GM21390 (cell line): ENCODE measurements around the gene CFAP100.

Experiments
- ATAC-seq: cut with Tn5 transposase; IDR thresholded peaks from one replicate; pipeline ENCODE4 v1.9.1; 2021; ENCODE audit not compliant: unreplicated experiment

Gene CFAP100

DNA sequence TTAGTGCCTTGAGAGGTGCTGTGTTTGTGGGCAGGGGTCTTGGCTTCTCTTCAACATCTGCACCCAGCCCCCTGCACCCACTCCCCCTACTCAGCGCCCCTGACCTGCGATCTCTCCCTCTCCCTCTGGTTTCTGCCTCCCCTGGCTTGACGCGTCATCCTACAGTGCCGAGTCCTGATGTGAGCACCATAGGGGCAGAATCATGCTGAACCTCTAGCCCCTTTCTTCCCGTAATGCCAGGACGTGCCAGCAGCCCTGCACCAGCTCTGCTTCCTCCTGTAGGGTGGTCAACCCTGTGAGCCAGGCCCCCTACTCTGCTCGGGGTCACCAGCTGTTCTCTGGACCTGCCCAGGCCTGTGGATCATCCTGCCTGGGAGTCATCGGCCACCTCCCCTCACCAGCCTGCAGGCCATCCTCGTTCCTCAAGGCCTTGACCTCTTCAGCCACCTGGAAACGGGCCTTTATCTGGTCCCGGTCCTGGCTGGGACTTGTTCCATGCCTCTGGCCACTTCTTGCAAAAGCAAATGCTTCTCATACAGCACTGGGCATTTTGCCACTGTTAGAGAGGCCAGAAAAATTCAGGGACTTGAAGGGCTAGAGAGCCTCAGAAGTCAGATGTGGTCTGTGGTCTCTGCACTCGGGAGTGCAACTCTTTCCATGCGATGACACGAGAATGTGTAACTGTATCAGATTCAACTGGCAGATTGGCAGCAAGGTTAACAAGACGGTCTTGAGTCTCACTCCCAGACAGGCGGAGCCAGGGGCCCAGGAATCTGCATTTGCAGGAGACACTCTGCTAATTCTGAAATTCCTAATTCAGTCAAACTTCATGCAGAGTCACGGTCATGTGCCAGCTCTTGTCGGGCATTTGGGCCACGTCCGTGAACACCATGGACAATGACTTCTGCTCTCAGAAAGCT, 20.8 kb upstream of the CFAP100 start:
- no peak for ATAC-seq

GRCh38 chr3:126375835-126376331, 18.8 kb upstream of the CFAP100 start:
- no peak for ATAC-seq

DNA sequence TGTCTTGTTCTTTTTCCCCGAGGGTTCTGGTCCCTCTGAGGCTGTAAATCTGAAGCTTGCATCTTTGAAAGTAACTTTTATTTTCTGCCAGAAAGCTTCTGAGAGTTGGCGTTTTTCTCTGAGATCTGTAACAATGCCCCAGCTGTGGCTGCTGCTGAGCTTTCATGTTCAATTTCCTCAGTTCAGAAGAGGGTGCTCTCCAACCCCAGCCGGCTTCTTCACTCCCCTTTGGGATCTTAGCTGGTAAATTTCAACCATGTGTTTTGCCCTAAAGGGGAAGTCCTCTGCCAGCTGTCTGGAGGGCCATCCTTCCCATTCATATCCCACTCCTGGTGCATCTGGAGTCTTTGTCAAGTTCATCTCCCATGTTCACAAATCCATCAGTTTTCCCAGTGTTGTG, 18.3 kb upstream of the CFAP100 start:
- ATAC-seq, result no peak

DNA sequence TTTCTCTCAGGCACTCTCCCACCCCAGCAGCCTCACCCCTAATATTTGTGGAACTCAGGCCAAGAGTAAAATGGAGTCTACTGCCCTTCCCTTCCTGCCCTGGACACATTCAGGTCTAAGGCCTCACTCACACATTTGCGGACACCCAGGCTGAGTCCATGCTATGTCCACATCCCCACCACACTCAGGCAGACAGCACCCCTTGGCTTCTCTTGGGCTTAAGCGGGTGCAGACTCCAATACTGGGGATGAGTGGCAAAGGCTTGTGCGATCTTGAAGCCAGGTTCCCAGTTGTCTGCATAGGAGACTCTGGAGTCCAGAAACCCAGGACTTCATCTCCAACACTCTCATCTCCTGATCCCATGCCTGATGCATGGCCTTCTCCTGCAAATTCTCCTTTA, 17.5 kb upstream of the CFAP100 start:
- no peak for ATAC-seq

DNA sequence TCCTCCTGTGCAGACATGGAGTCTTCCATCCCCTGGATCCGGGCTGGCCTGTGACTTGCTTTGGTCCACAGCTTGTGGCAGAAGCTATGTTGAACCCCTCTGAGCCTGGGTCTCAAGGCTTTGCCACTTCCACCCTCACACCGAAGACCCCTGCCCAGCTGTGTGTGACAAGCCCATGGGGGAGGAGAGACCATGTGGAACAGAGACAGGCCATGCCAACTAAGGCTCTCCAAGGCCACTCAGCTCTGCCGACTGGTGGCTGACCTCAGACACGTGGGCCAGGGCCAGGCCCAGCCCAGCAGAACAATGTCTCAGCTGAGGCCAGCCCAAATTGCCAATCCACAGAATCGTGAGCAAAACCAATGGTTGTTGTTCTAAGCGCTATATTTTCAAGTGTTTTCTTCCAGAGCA, 16.4 kb upstream of the CFAP100 start:
- ATAC-seq, result no peak

- no peak for ATAC-seq
Observed at GRCh38 chr3:126380011-126380768, 14.5 kb upstream of the CFAP100 start.

DNA sequence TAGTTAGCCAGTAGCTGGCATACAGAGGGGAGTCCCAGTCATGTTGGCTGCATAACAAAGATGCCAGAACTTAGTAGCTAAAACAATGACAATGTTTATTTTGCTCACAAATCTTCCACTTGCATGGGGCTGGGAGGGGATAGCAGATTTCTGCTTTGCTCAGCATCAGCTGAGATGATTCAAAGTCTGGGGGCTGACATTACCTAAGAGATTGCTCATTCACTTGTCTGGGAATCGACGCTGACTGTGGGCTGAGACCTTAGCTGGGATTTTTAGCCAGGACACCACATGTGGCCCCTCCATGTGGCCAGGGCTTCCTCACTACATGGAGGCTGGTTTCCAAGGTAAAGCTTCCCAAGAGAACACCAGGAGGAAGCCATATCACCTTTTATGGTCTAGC, 12.7 kb upstream of the CFAP100 start:
- ATAC-seq, result no peak

DNA sequence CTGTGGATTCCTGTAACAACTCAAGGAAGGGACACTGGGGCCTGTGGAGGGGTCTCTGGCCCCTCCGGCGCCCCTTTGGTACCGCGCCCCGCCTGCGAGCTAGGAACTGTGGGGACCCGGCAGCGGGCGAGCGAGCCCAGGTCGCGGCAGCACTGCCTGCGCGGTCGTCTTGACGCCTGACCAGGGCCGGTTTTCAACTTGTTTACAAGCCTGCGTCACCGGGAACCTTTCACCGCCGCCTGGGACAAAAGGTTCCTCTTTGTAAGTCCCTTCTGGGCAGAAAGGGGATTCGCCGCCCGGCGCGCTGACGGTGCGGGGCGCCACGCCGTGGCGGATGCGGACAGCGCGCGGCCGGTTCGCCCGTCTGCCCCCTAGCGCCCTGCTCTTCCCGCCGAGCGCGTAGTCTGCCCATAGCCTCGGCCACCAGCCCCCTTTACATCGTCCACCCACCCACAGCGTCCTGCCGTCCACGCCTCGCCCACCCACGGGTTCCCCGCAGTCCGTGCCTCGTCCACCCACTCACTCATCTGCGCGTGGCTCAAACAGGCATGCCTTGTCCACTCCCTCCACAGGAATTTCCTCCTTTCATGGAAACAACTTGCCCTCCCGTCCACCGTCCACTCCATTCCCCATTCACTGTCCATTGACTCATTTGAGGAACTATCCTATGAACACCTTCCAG, 5.5 kb upstream of the CFAP100 start:
- ATAC-seq, result peak; percentile 58

- ATAC-seq, result no peak
Observed at GRCh38 chr3:126389794-126390146, 4.9 kb upstream of the CFAP100 start.

DNA sequence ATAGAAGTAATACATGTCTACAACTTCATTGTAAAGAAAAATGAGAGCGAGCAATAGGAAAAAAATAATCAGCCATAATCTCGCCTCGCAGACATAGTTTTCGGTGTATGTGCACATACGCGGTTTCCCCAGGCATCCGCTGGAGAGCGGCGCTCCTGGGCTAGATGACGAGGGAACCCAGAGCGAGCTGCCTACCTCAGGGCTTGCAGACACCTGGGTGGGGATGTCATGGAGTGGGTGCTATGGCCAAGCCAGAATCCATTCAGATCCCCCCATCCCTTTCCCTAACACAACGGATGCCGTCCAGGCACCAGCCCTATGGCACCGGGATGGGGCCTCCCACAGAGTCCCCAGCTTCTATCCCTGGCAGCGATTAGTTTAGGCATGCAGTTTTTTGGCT, 4.5 kb upstream of the CFAP100 start:
- no peak for ATAC-seq

DNA sequence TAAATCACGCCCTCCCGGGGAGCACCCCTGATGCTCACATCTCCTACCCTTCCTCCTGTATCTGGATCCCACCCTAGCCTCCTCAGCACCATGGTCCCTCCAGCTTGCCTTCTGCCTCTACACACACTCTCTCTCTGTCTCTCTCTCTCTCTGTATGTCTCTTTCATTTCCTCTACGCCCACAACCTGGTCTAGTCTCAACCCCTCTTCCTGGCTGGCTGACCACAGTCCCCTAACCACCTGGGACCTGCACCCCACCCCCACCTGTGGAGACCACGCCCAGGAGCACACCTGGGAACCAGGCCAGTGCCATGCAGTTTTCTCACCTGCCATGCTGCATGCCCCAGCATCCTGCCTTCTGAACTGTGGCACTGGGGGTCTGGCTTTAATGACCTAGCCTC, 4.0 kb upstream of the CFAP100 start:
- no peak for ATAC-seq

GRCh38 chr3:126391631-126392030, 3.1 kb upstream of the CFAP100 start:
- ATAC-seq, result no peak

DNA sequence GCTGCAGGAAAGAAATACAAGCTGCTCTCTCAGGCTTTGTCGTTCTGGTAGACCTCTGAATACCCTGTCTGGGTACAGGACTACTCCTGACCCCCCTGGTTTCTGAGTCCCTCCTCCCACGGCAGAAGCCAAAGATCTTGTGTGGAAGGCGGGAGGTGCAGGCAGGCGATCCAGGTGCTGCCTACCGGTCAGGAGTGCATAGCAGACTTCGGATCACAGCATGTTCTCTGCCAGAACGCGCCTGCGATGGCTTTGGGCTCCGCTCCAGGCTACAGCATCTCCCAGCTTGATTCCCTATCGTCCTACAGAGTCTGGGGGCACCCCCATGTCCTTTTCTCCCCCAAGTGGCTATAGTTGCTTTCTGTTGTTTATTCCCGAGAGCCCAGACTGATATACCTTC, 2.5 kb upstream of the CFAP100 start:
- no peak for ATAC-seq

- no peak for ATAC-seq
Observed at GRCh38 chr3:126393563-126393962, 1.1 kb upstream of the CFAP100 start.

DNA sequence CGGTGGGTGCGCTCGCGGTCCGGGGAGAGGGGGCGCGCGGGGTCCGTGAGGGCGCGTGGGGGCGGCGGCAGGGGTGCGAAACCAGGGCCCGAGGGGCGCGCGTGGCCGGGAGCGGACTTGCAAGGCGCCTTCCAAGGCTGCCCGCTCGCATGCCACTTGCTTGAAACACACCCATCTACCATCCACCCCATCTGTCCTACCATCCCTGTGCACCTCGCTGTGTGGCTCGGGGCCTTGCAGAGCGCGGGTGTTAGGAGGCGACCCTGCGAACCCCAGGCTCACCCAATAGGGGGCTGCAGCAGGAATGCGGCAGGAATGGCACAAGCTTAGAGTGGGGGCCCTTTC, 240 bp downstream of the CFAP100 start:
- no peak for ATAC-seq

DNA sequence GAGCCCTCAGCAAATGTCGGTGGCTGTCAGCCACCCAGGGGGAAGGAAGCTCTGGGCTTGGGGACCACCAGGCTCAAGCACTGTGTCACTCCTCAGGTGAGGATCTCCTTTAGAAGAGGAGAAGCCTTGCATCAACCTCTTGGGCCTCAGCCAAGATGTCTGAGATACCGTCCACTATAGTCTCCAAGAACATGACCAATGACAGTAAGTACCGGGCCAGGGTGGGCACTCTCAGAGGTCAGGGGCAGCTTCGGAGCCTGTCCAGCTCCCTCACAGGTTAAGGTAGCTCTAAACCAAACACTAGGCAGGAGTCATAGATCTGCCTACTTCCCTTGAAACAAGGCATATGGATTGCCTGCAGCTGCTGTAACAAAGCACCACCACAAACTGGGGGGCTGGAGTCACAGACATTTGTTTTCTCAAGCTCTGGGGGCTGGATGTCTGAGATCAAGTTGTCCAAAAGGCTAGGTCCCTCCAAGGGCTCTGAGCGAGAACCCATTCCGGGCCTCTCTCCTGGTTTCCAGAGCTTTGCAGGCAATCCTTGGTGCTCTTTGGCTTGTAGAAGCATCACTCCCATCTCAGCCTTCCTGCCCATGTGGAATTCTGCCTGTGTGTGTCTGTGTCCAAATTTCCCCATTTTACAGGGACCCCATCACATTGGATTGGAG, 1.3 kb downstream of the CFAP100 start:
- ATAC-seq, result no peak

GRCh38 chr3:126396536-126396935, 1.8 kb downstream of the CFAP100 start:
- ATAC-seq, result no peak

GRCh38 chr3:126397610-126398422, 3.1 kb downstream of the CFAP100 start:
- ATAC-seq, result no peak

DNA sequence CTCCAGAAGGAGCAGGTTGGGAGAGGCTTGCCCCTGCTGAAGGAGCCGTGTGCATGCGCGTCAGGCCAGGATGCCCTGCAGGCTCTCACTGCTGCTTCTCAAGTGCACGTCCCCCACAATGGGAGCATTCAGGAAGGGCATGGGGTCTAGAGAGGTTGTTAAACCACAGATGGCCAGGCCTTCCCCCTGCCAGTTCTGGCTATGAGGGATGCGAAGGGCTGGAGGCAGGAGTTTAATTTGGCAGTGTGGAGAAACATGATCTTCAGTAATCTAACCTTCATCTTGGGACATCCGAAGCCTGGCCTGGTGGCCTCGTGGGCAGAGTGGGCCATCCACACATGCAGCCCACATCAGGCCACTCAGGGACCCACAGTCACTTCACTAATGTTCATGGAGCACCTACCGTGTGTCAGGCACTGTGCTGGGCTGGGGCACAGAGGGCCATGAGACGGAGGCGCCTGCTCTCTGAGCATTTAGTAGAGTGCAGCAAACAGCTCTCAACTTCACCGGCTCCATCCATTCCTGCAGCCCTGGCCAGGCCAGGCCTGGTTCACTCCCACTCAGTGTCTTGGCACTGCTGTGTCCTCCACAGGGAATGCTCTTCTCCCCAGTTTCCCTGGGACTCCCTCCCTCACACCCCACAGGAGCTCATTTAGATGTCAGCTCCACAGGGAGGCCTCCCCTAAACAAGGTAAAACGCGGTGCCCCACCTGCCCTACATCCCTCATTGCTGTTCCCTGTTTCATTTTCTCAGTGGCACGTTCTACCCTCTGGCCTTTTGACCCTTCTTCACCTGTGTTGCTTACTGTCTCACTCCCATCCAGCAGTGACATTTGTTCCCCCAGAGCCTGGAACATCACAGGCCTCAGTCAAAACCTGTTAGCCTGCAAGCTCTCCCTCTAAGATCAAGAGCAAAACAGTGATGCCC, 4.0 kb downstream of the CFAP100 start:
- ATAC-seq, result no peak
